SK-N-SH (cell line): ENCODE measurements around the gene LMF1. TPM values are rescaled to one million over a fixed set of nuclear protein-coding genes. Genes with fewer than 3 reads are reported as not detected.

Experiments used
- CTCF ChIA-PET: fragments of 300-600, 350-600 bp; formaldehyde crosslinking; extraction: SDS; loops from one replicate; lab custom pipeline; 2021; lab: Yijun Ruan, JAX
- POLR2A ChIA-PET: fragments of 350-600 bp; sonication (Branson Sonifier 250); formaldehyde crosslinking; extraction: SDS; loops from one replicate; lab custom pipeline; 2020; ENCODE audit warnings: antibody characterized with exemption, inconsistent platforms; lab: Yijun Ruan, JAX
- DNase-seq: peaks from one replicate; pipeline ENCODE4 v3.0.0; 2012
- H2AFZ ChIP-seq: fragments of 200-600 bp; sonication (generic); 2 replicates; pipeline ENCODE4 v1.8.1; 2016; ENCODE audit warnings: antibody characterized with exemption, mild to moderate bottlenecking, low read depth
- H3F3A ChIP-seq: fragments of 200-600 bp; sonication (generic); replicated peaks from 2 replicates; pipeline ENCODE3; 2016; ENCODE audit warnings: antibody characterized with exemption, mild to moderate bottlenecking; ENCODE audit not compliant: insufficient read depth
- H3K27ac ChIP-seq, 2 experiments: fragments of 200-500 bp in 1 of 2; fragments of 200-600 bp in 1 of 2; sonication (Bioruptor generic) in 1 of 2; sonication (generic), shearing (Covaris generic) in 1 of 2; 2 replicates each; pipeline versions ENCODE4 v1.5.1 to v1.6.1; 2014 to 2016; ENCODE audit warnings: low read depth in 2 of 2, inconsistent platforms in 1 of 2, low read length in 1 of 2, mild to moderate bottlenecking in 1 of 2, mixed read lengths in 1 of 2
- H3K27me3 ChIP-seq: fragments of 200-600 bp; sonication (generic), shearing (Covaris generic); 2 replicates; pipeline ENCODE4 v1.6.1; 2016; ENCODE audit warnings: mixed run types; ENCODE audit not compliant: insufficient read depth
- H3K36me3 ChIP-seq, 2 experiments: fragments of 200-500 bp in 1 of 2; fragments of 200-600 bp in 1 of 2; sonication (Bioruptor generic) in 1 of 2; sonication (generic) in 1 of 2; replicated peaks in 1 of 2; 2 replicates each; pipeline versions ENCODE3 to v1.5.1; 2014 to 2016; ENCODE audit warnings: low read length in 1 of 2, mild to moderate bottlenecking in 1 of 2; ENCODE audit not compliant: insufficient read depth in 2 of 2, control insufficient read depth in 1 of 2
- H3K4me1 ChIP-seq, 2 experiments: fragments of 200-500 bp in 1 of 2; fragments of 200-600 bp in 1 of 2; sonication (Bioruptor generic) in 1 of 2; sonication (generic), shearing (Covaris generic) in 1 of 2; 2 replicates each; pipeline versions ENCODE4 v1.5.1 to v1.6.1; 2014 to 2016; ENCODE audit warnings: low read depth in 1 of 2, low read length in 1 of 2, mixed run types in 1 of 2; ENCODE audit not compliant: insufficient read depth in 2 of 2, control insufficient read depth in 1 of 2
- H3K4me2 ChIP-seq: fragments of 200-600 bp; sonication (generic), shearing (Covaris generic); 2 replicates; pipeline ENCODE4 v1.6.1; 2017; ENCODE audit warnings: mixed run types
- H3K4me3 ChIP-seq, 2 experiments: fragments of 200-500 bp in 1 of 2; fragments of 200-600 bp in 1 of 2; sonication (Bioruptor generic) in 1 of 2; sonication (generic), shearing (Covaris generic) in 1 of 2; 2 replicates each; pipeline versions ENCODE4 v1.5.1 to v1.8.1; 2014 to 2016; ENCODE audit warnings: low read depth in 2 of 2, inconsistent platforms in 1 of 2, low read length in 1 of 2, mild to moderate bottlenecking in 1 of 2, mixed read lengths in 1 of 2, moderate library complexity in 1 of 2
- H3K79me2 ChIP-seq: fragments of 200-600 bp; sonication (generic); 2 replicates; pipeline ENCODE4 v1.8.1; 2017; ENCODE audit warnings: mild to moderate bottlenecking; ENCODE audit not compliant: insufficient read depth
- H3K9ac ChIP-seq: fragments of 200-600 bp; sonication (generic); 2 replicates; pipeline ENCODE4 v1.6.1; 2017; ENCODE audit warnings: mixed run types
- H3K9me2 ChIP-seq: fragments of 200-600 bp; sonication (generic); 2 replicates; pipeline ENCODE4 v1.6.1; 2017; ENCODE audit warnings: mixed run types
- H3K9me3 ChIP-seq: fragments of 200-600 bp; sonication (generic); 2 replicates; pipeline ENCODE4 v1.6.1; 2017; ENCODE audit warnings: mixed run types, mild to moderate bottlenecking, moderate library complexity
- H4K20me1 ChIP-seq: fragments of 200-600 bp; sonication (generic); 2 replicates; pipeline ENCODE4 v1.6.1; 2017; ENCODE audit warnings: mild to moderate bottlenecking, mixed run types; ENCODE audit not compliant: insufficient read depth
- CHD2 ChIP-seq: fragments of 150-350 bp; IDR thresholded peaks from 2 replicates; pipeline ENCODE4 v1.6.1; 2018; ENCODE audit warnings: low read length; ENCODE audit not compliant: partially characterized antibody
- CTCF ChIP-seq: fragments of 200-600 bp; sonication (generic); IDR thresholded peaks from 2 replicates; pipeline ENCODE4 v1.6.1; 2017; ENCODE audit warnings: antibody characterized with exemption, mild to moderate bottlenecking, moderate library complexity
- EP300 ChIP-seq, 2 experiments: IDR thresholded peaks; 2 replicates each; pipeline versions ENCODE4 v1.4.0 to v1.6.1; 2012; ENCODE audit warnings: borderline replicate concordance in 1 of 2, low read depth in 1 of 2, low read length in 1 of 2
- EZH2phosphoT487 ChIP-seq: fragments of 200-600 bp; sonication (generic); IDR thresholded peaks from 2 replicates; pipeline ENCODE4 v1.6.1; 2017; ENCODE audit warnings: low read depth, mixed run types, mild to moderate bottlenecking, antibody characterized with exemption, moderate library complexity, borderline replicate concordance
- FOSL2 ChIP-seq: IDR thresholded peaks from 2 replicates; pipeline ENCODE4 v1.4.0; 2012; ENCODE audit warnings: low read depth, mild to moderate bottlenecking, moderate library complexity, borderline replicate concordance
- FOXJ3 ChIP-seq: sonication (generic); formaldehyde crosslinking; IDR thresholded peaks from 2 replicates; pipeline ENCODE4 v1.5.1; 2020; ENCODE audit warnings: mild to moderate bottlenecking, missing genetic modification reagents
- FOXM1 ChIP-seq: IDR thresholded peaks from 2 replicates; pipeline ENCODE4 v1.4.0; 2012; ENCODE audit warnings: low read depth, mild to moderate bottlenecking
- GABPA ChIP-seq: IDR thresholded peaks from 2 replicates; pipeline ENCODE4 v1.4.0; 2012; ENCODE audit warnings: low read depth, mild to moderate bottlenecking
- MAX ChIP-seq: IDR thresholded peaks from 2 replicates; pipeline ENCODE4 v1.4.0; 2012; ENCODE audit warnings: low read depth
- MEF2A ChIP-seq: IDR thresholded peaks from 2 replicates; pipeline ENCODE4 v1.4.0; 2012; ENCODE audit warnings: low read depth, borderline replicate concordance
- NFIC ChIP-seq: IDR thresholded peaks from 2 replicates; pipeline ENCODE4 v1.4.0; 2012; ENCODE audit warnings: borderline replicate concordance
- POLR2AphosphoS5 ChIP-seq: IDR thresholded peaks from 2 replicates; pipeline ENCODE4 v1.6.1; 2012; ENCODE audit warnings: low read depth, low read length
- REST ChIP-seq: IDR thresholded peaks from 2 replicates; pipeline ENCODE4 v1.6.1; 2012; ENCODE audit warnings: mild to moderate bottlenecking, low read depth, low read length, moderate library complexity
- RFX5 ChIP-seq: IDR thresholded peaks from 2 replicates; pipeline ENCODE4 v1.6.1; 2012; ENCODE audit warnings: mild to moderate bottlenecking, improper control_type of control experiment, low read length
- RXRA ChIP-seq: IDR thresholded peaks from 2 replicates; pipeline ENCODE4 v1.4.0; 2012; ENCODE audit warnings: low read depth, mild to moderate bottlenecking, borderline replicate concordance
- SMC3 ChIP-seq: IDR thresholded peaks from 2 replicates; pipeline ENCODE4 v1.6.1; 2012; ENCODE audit warnings: low read depth, low read length, improper control_type of control experiment
- TAF1 ChIP-seq: IDR thresholded peaks from 2 replicates; pipeline ENCODE4 v1.6.1; 2012; ENCODE audit warnings: low read depth, mild to moderate bottlenecking, low read length, moderate library complexity, borderline replicate concordance
- TCF12 ChIP-seq: IDR thresholded peaks from 2 replicates; pipeline ENCODE4 v1.4.0; 2012
- USF1 ChIP-seq: IDR thresholded peaks from 2 replicates; pipeline ENCODE4 v1.4.0; 2012; ENCODE audit warnings: low read depth, borderline replicate concordance
- WGBS: methylation state at CpG from one replicate; pipeline ENCODE4 v1.1.6; 2017; ENCODE audit warnings: low lambda C conversion rate; 5-methylcytosine and 5-hydroxymethylcytosine counted together
- polyA plus RNA-seq, 3 experiments: library from polyadenylated mRNA; depleted of rRNA; stranded (reverse); fragments of >200 nt; gene quantifications; 2 replicates each; pipeline ENCODE4 v1.2.3, GENCODE V29; 2012

LMF1 gene
- polyA plus RNA-seq, 1 of the 3 experiments (the other 2 are of a cell fraction), result 5.7 TPM

- H3K27me3 ChIP-seq, result no peaks in the 10 kb centered on the region
- TF ChIP-seq USF1 (no peak), GABPA (no peak), NFIC (no peak), TCF12 (no peak), CHD2 (no peak)
- H3K9me2 ChIP-seq, result no peaks in the 10 kb centered on the region
- H3K27ac ChIP-seq, result no peak overlapping the region
- no peak overlapping the region for H3K9ac ChIP-seq
- 85% methylated on average over 21 of the region's 21 CpGs for WGBS
- H2AFZ ChIP-seq, result no peak overlapping the region
- peaks cover 0 to 3% of the 10 kb centered on the region in 2 experiments for H3K36me3 ChIP-seq
- no peaks in the 10 kb centered on the region; a peak in 1 of 4 replicates for H3K4me1 ChIP-seq
- no peaks in the 10 kb centered on the region for H3F3A ChIP-seq
- DNase-seq, result no peak
- ChIA-PET POLR2A (no interaction called here), CTCF (no interaction called here)
- H3K4me3 ChIP-seq, result no peak overlapping the region
- no peaks in the 10 kb centered on the region for H3K9me3 ChIP-seq
- no peaks in the 10 kb centered on the region for H3K79me2 ChIP-seq
- no peak overlapping the region for H3K4me2 ChIP-seq
- H4K20me1 ChIP-seq, result no peaks in the 10 kb centered on the region
Observed at GRCh38 chr16:932831-933330, 37.9 kb downstream of the LMF1 start.

- Histone ChIP-seq H3K4me2 (no peak overlapping the region), H3K9me2 (no peaks in the 10 kb centered on the region), H3F3A (no peaks in the 10 kb centered on the region), H3K36me3 (peaks cover 0 to 3% of the 10 kb centered on the region in 2 experiments), H2AFZ (no peak overlapping the region), H3K9me3 (no peaks in the 10 kb centered on the region), H3K27me3 (no peaks in the 10 kb centered on the region), H3K79me2 (no peaks in the 10 kb centered on the region), H3K4me1 (no peaks in the 10 kb centered on the region; a peak in 1 of 4 replicates), H4K20me1 (no peaks in the 10 kb centered on the region), H3K27ac (no peak overlapping the region), H3K9ac (no peak overlapping the region), H3K4me3 (no peak overlapping the region)
- DNase-seq, result no peak
- WGBS, result 82% methylated on average over 31 of the region's 44 CpGs
- ChIA-PET POLR2A (no interaction called here), CTCF (no interaction called here)
- TF ChIP-seq FOSL2 (no peak), TAF1 (no peak), FOXJ3 (no peak), POLR2AphosphoS5 (no peak), RFX5 (no peak), CTCF (no peak), RXRA (no peak), EZH2phosphoT487 (no peak), FOXM1 (no peak), MEF2A (no peak), MAX (no peak), USF1 (no peak), REST (no peak), SMC3 (no peak), TCF12 (no peak), EP300 (IDR thresholded peaks at IDR 0.05; ENCODE audit: borderline replicate concordance in 1 of 2, low read depth in 1 of 2, low read length in 1 of 2) (no peak)
Observed at GRCh38 chr16:931626-932500, 38.9 kb downstream of the LMF1 start.
